HL-60/S4 treated with phorbol 12-myristate 13-acetate at 8.2 ng/mL for 4 days and 3 days (cell line): ENCODE results near the gene RAB5B.
"Not testable (repeated sequence)": the region's sequence is repeated elsewhere in the genome, so short reads cannot be mapped to it uniquely, and the experiment has no call there.

Experiments
- in situ Hi-C: fragments of 300-500 bp; cut with MboI; formaldehyde crosslinking; loops from 2 replicates; pipeline ENCODE4 v1.15.0; 2022; ENCODE audit warnings: low sequenced_read_pairs

Gene RAB5B

GRCh38 chr12:55978393-55978792 is 4.5 kb downstream of the RAB5B start:
- in situ Hi-C loops = no loop called here

DNA sequence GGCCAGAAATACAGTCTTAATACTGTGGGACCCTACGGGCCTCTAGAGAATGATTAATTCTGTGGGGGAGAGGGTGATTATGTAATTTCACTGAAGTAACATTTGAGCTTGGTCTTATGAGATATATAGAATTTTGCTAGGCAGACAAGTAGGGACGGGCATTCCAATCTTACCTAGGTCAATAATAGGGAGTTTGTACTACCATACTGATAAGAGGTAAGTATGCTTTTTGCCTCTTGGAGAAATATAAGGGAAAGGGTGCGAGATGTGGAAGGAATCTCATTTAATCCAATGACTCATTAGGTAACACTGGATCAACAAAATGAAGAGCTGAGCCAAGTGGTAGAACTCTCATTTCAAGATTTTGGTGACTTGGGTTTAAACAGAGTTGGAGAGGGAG is 5.2 kb downstream of the RAB5B start:
- in situ Hi-C loops = no loop called here

- in situ Hi-C loops = not testable (repeated sequence)
Measured at GRCh38 chr12:55981882-55982281, 8.0 kb downstream of the RAB5B start.

DNA sequence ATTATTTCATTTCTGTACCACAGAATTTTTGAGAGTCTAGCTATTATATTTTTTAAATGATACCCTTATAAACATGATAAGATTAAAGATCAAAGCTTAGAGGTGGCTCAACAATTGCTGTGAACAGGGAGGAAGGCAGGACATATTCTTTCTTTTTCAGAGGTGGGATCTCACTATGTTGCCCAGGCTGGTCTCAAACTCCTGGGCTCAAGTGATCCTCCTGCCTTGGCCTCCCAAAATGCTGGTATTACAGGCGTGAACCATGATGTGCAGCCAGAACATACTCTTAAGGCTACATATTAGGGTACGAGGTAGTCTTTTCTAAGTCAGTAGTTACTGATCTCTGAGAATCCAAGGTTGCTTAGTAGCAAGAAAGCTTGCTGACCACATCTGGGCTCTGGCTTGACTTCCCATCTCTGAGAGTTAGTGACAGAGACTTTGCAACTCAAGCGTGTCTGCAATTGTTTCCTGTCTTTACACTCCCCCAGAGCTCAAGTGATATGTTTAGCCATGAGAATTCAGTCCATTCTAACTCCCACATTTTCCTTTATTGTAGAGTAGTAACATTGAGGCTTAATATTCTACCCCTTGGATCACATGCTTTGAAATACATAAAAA is 8.6 kb downstream of the RAB5B start:
- in situ Hi-C loops = no loop called here

DNA sequence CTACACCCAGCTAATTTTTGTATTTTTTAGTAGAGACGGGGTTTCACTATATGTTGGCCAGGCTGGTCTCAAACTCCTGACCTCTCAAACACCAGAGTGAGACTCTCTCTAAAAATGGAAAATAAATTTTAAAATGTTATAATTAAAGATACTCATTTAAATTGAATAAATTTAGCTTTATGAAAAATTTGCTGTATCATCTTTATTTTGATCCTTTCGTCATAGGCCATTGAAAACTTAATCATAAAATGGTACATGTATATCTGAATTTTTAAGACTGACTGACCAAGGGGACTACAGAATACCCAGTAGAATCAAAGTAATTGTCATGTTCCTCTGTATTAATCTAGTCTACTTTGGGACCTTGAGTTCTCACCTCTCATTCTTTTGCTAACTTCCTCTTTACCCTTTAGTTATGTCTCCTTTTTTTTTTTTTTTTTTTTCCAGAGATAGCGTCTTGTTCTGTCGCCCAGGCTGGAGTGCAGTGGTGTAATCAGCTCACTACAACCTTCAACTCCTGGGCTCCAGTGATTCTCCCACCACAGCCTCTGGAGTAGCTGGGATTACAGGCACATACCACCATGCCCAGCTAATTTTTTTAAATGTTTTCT is 9.5 kb downstream of the RAB5B start:
- in situ Hi-C loops = no loop called here

DNA sequence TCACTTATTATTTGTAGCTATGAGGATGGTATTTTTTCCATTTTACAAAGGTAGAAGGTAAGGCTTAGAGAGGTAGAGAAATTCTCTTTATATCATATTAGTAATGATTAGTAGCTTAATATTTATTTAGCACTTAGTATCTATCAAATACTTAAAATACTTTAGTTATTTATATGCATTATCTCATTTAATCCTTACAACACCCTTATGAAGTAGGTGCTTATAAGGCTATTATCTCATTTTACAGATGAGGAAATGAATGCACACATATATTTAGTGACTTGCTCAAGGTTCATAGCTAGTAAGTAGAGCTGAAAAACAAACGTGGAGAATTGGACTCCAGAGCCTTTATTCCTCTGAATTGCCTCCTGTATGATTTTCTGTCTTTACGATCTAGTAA is 11.0 kb downstream of the RAB5B start:
- in situ Hi-C loops = no loop called here

GRCh38 chr12:55985341-55985740 is 11.5 kb downstream of the RAB5B start:
- in situ Hi-C loops = no loop called here

DNA sequence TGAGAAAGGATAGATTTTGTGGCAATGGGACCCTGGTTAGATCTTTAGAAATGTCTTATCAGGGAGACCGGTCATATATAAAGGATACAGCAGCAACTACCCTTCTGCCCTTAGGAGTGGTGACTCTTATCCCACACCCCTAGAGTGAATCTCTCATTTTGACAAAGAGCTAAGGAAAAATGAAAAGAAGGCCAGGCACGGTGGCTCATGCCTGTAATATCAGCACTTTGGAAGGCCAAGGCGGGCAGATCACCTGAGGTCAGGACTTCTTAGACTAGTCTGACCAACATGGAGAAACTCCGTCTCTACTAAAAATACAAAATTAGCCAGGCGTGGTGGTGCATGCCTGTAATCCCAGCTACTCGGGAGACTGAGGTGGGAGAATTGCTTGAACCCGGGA is 12.1 kb downstream of the RAB5B start:
- in situ Hi-C loops = not testable (repeated sequence)

- in situ Hi-C loops = no loop called here
Measured at GRCh38 chr12:55991110-55991509, 17.2 kb downstream of the RAB5B start.

DNA sequence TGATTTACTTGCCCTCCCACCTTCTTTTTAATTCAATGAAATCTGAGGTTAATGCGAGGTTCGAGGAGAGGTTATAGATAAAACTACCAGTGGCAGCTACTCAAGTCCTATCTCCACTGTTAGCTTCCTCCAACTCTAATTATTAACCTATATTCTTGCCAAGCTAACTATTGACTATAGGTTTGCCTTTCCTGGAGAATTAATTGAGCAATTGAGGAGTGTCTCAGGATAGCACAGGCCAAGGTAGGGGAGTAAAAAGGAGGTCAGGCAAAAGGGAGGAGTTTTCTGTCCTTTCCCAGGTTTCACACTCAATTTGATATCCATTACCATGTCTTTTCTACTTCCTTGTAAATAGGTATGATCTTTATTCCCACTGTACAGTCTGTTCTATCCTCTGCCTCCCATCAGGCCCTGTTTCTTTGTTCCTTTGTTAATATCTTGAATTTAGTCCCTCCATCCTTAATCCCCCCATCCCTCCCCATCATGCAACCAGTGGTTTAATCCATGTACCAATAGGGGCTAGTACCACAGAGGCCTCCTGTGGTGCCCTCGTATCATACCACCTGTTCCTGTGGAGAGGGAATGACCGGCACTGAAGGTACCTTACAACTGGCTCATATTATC is 19.5 kb downstream of the RAB5B start:
- in situ Hi-C loops = no loop called here

GRCh38 chr12:55995366-55995765 is 21.5 kb downstream of the RAB5B start:
- in situ Hi-C loops = no loop called here

DNA sequence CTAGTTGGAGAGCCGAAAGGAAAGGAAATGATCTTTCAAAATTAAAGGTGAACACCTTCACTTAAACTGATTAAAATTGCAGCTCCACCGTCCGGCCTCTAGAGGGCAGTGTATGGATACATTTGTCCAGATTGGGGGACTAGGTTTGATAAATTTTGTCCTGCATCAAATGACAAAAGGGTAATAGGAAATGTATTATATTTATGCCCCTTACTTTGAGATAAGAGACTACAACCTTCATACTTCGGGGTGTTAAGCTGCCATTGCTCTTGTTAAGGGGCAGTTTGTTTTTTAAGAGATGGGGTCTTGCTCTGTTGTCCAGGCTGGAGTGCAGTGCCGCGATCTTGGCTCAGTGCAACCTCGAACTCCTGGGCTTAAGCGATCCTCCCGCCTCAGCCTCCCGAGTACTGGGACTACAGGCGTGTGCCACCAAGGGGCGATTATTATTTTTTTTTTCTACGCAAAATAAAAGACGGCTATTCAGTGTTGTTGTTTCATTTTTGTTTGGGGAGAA is 22.4 kb downstream of the RAB5B start:
- in situ Hi-C loops = no loop called here

- in situ Hi-C loops = no loop called here
Measured at GRCh38 chr12:55996715-55997534, 23.0 kb downstream of the RAB5B start, which contains the start of gene SUOX. TSS of gene SUOX (plus strand) at chr12:55997276. CDS start at chr12:56002222, 4,946 bp downstream.

DNA sequence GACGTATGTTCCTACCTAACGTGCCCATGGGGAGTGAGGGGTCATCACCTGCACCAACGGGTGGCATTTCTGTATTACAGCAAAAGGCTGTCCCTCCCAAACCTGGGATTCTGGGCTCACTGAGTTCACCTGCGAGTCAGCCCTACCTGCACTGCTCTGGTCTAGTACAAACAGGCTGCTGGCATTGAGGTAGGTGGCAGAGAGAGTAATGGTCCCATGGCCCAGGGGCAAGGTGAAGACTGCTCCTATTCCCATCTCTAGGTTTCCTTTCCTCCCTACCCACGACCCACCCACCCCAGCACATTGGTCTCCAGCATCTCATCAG is 23.6 kb downstream of the RAB5B start:
- in situ Hi-C loops = no loop called here

DNA sequence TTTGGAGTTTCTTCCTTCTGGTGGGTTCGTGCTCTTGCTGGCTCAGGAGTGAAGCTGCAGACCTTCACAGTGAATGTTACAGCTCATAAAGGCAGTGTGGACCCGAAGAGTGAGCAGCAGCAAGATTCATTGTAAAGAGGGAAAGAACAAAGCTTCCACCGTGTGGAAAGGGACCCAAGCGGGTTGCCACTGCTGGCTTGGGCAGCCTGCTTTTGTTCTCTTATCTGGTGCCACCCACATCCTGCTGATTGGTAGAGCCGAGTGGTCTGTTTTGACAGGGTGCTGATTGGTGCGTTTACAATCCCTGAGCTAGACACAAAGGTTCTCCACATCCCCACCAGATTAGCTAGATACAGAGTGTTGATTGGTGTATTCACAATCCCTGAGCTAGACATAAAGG is 25.6 kb downstream of the RAB5B start:
- in situ Hi-C loops = not testable (repeated sequence)

DNA sequence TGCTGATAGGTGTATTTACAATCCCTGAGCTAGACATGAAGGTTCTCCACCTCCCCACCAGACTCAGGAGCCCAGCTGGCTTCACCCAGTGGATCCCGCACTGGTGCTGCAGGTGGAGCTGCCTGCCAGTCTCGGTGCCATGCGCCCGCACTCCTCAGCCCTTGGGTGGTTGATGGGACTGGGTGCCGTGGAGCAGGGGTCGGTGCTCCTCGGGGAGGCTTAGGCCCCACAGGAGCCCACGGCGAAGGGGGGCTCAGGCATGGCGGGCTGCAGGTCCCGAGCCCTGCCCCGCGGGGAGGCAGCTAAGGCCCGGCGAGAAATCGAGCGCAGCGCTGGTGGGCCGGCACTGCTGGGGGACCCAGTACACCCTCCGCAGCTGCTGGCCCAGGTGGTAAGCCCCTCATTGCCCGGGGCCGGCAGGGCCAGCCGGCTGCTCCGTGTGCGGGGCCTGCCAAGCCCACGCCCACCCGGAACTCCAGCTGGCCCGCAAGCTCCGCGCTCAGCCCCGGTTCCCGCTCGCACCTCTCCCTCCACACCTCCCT is 26.2 kb downstream of the RAB5B start:
- in situ Hi-C loops = not testable (repeated sequence)

GRCh38 chr12:56001487-56002100 is 27.7 kb downstream of the RAB5B start:
- in situ Hi-C loops = no loop called here

DNA sequence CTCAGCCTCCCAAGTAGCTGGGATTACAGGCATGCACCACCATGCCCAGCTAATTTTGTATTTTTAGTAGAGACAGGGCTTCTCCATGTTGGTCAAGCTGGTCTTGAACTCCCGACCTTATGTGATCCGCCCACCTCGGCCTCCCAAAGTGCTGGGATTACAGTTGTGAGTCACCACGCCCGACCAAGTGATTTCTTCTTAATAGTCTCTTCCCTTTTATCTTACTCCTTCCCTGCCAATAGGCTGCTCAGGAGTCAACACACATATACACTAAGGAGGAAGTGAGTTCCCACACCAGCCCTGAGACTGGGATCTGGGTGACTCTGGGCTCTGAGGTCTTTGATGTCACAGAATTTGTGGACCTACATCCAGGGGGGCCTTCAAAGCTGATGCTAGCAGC is 29.5 kb downstream of the RAB5B start:
- in situ Hi-C loops = not testable (repeated sequence)

DNA sequence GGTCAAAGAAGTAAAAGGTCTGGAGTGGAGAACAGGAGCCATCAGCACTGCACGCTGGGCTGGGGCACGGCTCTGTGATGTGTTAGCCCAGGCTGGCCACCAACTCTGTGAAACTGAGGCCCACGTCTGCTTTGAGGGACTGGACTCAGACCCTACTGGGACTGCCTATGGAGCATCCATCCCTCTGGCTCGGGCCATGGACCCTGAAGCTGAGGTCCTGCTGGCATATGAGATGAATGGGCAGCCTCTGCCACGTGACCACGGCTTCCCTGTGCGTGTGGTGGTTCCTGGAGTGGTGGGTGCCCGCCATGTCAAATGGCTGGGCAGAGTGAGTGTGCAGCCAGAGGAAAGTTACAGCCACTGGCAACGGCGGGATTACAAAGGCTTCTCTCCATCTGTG is 30.3 kb downstream of the RAB5B start:
- in situ Hi-C loops = no loop called here

- in situ Hi-C loops = no loop called here
Measured at GRCh38 chr12:56007564-56008559, 34.0 kb downstream of the RAB5B start.
